ENCODE measurements around the gene FAM131A.

DNA sequence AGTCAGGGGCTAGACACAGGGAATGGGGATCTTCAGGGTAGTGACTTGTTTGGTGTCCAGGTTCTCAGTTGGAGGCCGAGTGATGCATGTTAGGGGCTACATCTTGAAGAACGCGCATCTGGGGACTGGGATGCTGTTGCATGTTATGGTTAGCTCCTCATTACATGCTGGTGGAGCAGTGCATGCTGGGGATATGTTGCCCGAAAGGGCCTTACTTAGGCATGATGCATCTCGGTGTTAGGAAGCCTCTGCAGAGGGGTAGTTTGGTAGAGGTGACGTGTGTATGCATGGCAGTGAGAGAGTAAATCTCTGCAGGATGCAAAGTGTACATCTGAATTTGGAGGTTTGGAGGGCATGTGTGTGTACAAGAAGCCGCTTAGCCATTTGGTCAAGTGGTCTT, 20.6 kb upstream of the FAM131A start:
- TF ChIP-seq POLR2AphosphoS5 (IDR thresholded peaks at IDR 0.05; ENCODE audit: low read depth, low read length) (no peak), POLR2A (IDR thresholded peaks at IDR 0.05; ENCODE audit: low read depth, low read length) (peak; percentile 47; the same call in 1 of the 2 replicates), TAF1 (IDR thresholded peaks at IDR 0.05; ENCODE audit: low read depth, low read length) (no peak), PAX5 (IDR thresholded peaks at IDR 0.05; ENCODE audit: insufficient read depth, low read length, severe bottlenecking) (no peak), SPI1 (IDR thresholded peaks at IDR 0.05; ENCODE audit: low read depth, low read length) (no peak)

Measured in GM12891 (cell line).